IMR-90 (cell line): ENCODE data around the gene LMAN2L. TPM values are rescaled to one million over a fixed set of nuclear protein-coding genes. Genes with fewer than 3 reads are reported as not detected.

ENCODE experiments used
- ATAC-seq: fragments of 200-7000 bp; cut with Tn5 transposase; 2 replicates; pipeline ENCODE4 v1.9.1; 2020; ENCODE audit warnings: low read depth, mild to moderate bottlenecking, moderate library complexity
- BruUV-seq: library from RNA; stranded (reverse); fragments of 400-500 nt; replicated peaks from 2 replicates; lab custom pipeline; 2021; lab: Mats Ljungman, UMichigan
- CTCF ChIA-PET: fragments of 300-600 bp; formaldehyde crosslinking; extraction: SDS; loops from one replicate; lab custom pipeline; 2021; ENCODE audit warnings: antibody characterized with exemption; lab: Yijun Ruan, JAX
- POLR2A ChIA-PET: fragments of 300-600 bp; sonication (Branson Sonifier 250); formaldehyde crosslinking; loops from one replicate; lab custom pipeline; 2022; ENCODE audit warnings: antibody characterized with exemption; ENCODE audit not compliant: unreplicated experiment; lab: Charles Lee
- DNase-seq: peaks from one replicate; pipeline ENCODE4 v3.0.0; 2013
- H2AFZ ChIP-seq: replicated peaks from 2 replicates; pipeline ENCODE3; 2013; ENCODE audit warnings: low read length, mild to moderate bottlenecking; ENCODE audit not compliant: poor library complexity
- H2AK5ac ChIP-seq: 2 replicates; pipeline ENCODE4 v1.6.1; 2013; ENCODE audit warnings: low read depth, low read length, inconsistent platforms
- H2AK9ac ChIP-seq: replicated peaks from 2 replicates; pipeline ENCODE3; 2013; ENCODE audit warnings: mild to moderate bottlenecking, low read depth, low read length, moderate library complexity; ENCODE audit not compliant: poor library complexity
- H2BK120ac ChIP-seq: 2 replicates; pipeline ENCODE4 v1.6.1; 2013; ENCODE audit warnings: low read depth, low read length, inconsistent platforms
- H2BK15ac ChIP-seq: 3 replicates; pipeline ENCODE4 v1.6.1; 2013; ENCODE audit warnings: low read depth, low read length, inconsistent platforms
- H2BK20ac ChIP-seq: 2 replicates; pipeline ENCODE4 v1.6.1; 2013; ENCODE audit warnings: low read depth, mild to moderate bottlenecking, inconsistent platforms, low read length, moderate library complexity
- H2BK5ac ChIP-seq: 2 replicates; pipeline ENCODE4 v1.6.1; 2013; ENCODE audit warnings: mild to moderate bottlenecking, low read depth, low read length, inconsistent platforms; ENCODE audit not compliant: poor library complexity, severe bottlenecking
- H3K14ac ChIP-seq: replicated peaks from 2 replicates; pipeline ENCODE4 v1.6.1; 2013; ENCODE audit warnings: low read depth, low read length, inconsistent platforms
- H3K18ac ChIP-seq: 2 replicates; pipeline ENCODE4 v1.6.1; 2013; ENCODE audit warnings: low read depth, low read length, control low read depth
- H3K23ac ChIP-seq: 2 replicates; pipeline ENCODE4 v1.6.1; 2013; ENCODE audit warnings: low read depth, low read length, inconsistent platforms
- H3K27ac ChIP-seq: 2 replicates; pipeline ENCODE4 v1.5.1; 2013; ENCODE audit warnings: mild to moderate bottlenecking, control low read depth, low read length; ENCODE audit not compliant: insufficient read depth
- H3K27me3 ChIP-seq: 2 replicates; pipeline ENCODE4 v1.6.1; 2013; ENCODE audit warnings: low read length; ENCODE audit not compliant: control insufficient read depth, insufficient read depth
- H3K36me3 ChIP-seq: 2 replicates; pipeline ENCODE4 v1.6.1; 2013; ENCODE audit warnings: low read length, mixed read lengths; ENCODE audit not compliant: control insufficient read depth, insufficient read depth
- H3K4ac ChIP-seq: 2 replicates; pipeline ENCODE4 v1.6.1; 2013; ENCODE audit warnings: low read depth, low read length, inconsistent platforms
- H3K4me1 ChIP-seq: 2 replicates; pipeline ENCODE4 v1.6.1; 2013; ENCODE audit warnings: low read length, mixed read lengths; ENCODE audit not compliant: control insufficient read depth, insufficient read depth
- H3K4me2 ChIP-seq: 2 replicates; pipeline ENCODE4 v1.6.1; 2013; ENCODE audit warnings: low read depth, mild to moderate bottlenecking, control low read depth, low read length, moderate library complexity
- H3K4me3 ChIP-seq: 2 replicates; pipeline ENCODE4 v1.5.1; 2013; ENCODE audit warnings: low read depth, mild to moderate bottlenecking, control low read depth, low read length, moderate library complexity; ENCODE audit not compliant: insufficient read depth
- H3K56ac ChIP-seq: 2 replicates; pipeline ENCODE4 v1.6.1; 2013; ENCODE audit warnings: low read length, inconsistent platforms; ENCODE audit not compliant: insufficient read depth; ENCODE audit errors: extremely low read depth
- H3K79me1 ChIP-seq, 2 experiments: 2 replicates each; pipeline ENCODE4 v1.6.1; 2013; ENCODE audit warnings: low read length in 2 of 2, inconsistent platforms in 1 of 2, low read depth in 1 of 2
- H3K9ac ChIP-seq: 2 replicates; pipeline ENCODE4 v1.6.1; 2013; ENCODE audit warnings: low read depth, low read length, control low read depth
- H3K9me1 ChIP-seq: 2 replicates; pipeline ENCODE4 v1.6.1; 2013; ENCODE audit warnings: low read length, inconsistent platforms; ENCODE audit not compliant: insufficient read depth
- H3K9me3 ChIP-seq: 2 replicates; pipeline ENCODE4 v1.6.1; 2013; ENCODE audit warnings: low read length; ENCODE audit not compliant: control insufficient read depth, insufficient read depth
- H4K20me1 ChIP-seq: 2 replicates; pipeline ENCODE4 v1.6.1; 2013; ENCODE audit warnings: low read length, inconsistent platforms; ENCODE audit not compliant: insufficient read depth
- H4K5ac ChIP-seq: 2 replicates; pipeline ENCODE4 v1.6.1; 2013; ENCODE audit warnings: mild to moderate bottlenecking, low read depth, low read length, control low read depth
- H4K8ac ChIP-seq, 2 experiments: 2 replicates each; pipeline ENCODE4 v1.6.1; 2013; ENCODE audit warnings: low read depth in 2 of 2, low read length in 2 of 2, control low read depth in 1 of 2, inconsistent platforms in 1 of 2
- H4K91ac ChIP-seq: 2 replicates; pipeline ENCODE4 v1.6.1; 2013; ENCODE audit warnings: low read depth, low read length, inconsistent platforms; ENCODE audit not compliant: insufficient read depth
- CEBPB ChIP-seq: IDR thresholded peaks from 2 replicates; pipeline ENCODE4 v1.6.1; 2012; ENCODE audit warnings: low read depth, low read length, improper control_type of control experiment
- CHD1 ChIP-seq: IDR thresholded peaks from 2 replicates; pipeline ENCODE4 v1.6.1; 2012; ENCODE audit warnings: low read depth, low read length, improper control_type of control experiment
- FOS ChIP-seq: fragments of 150-350 bp; IDR thresholded peaks from 2 replicates; pipeline ENCODE4 v1.6.1; 2016; ENCODE audit warnings: low read depth, low read length
- MAFK ChIP-seq: IDR thresholded peaks from 2 replicates; pipeline ENCODE4 v1.6.1; 2012; ENCODE audit warnings: low read depth, low read length, improper control_type of control experiment
- MAZ ChIP-seq: IDR thresholded peaks from 2 replicates; pipeline ENCODE4 v1.6.1; 2012; ENCODE audit warnings: low read depth, mild to moderate bottlenecking, low read length, improper control_type of control experiment, moderate library complexity, borderline replicate concordance
- MXI1 ChIP-seq: IDR thresholded peaks from 2 replicates; pipeline ENCODE4 v1.6.1; 2012; ENCODE audit warnings: low read depth, mild to moderate bottlenecking, low read length, moderate library complexity, borderline replicate concordance
- POLR2A ChIP-seq: IDR thresholded peaks from 2 replicates; pipeline ENCODE4 v1.6.1; 2012; ENCODE audit warnings: mild to moderate bottlenecking, low read depth, low read length
- RAD21 ChIP-seq: IDR thresholded peaks from 2 replicates; pipeline ENCODE4 v1.6.1; 2012; ENCODE audit warnings: low read length, improper control_type of control experiment
- RCOR1 ChIP-seq: IDR thresholded peaks from 2 replicates; pipeline ENCODE4 v1.6.1; 2012; ENCODE audit warnings: mild to moderate bottlenecking, low read length, improper control_type of control experiment; ENCODE audit not compliant: insufficient replicate concordance
- SMC3 ChIP-seq: fragments of 150-350 bp; IDR thresholded peaks from 2 replicates; pipeline ENCODE4 v1.6.1; 2016; ENCODE audit warnings: low read depth, mild to moderate bottlenecking, antibody characterized with exemption, low read length, moderate library complexity
- USF2 ChIP-seq: fragments of 150-350 bp; IDR thresholded peaks from 2 replicates; pipeline ENCODE4 v1.6.1; 2017; ENCODE audit warnings: mild to moderate bottlenecking, antibody characterized with exemption, low read length, low read depth
- WGBS, 2 experiments: methylation state at CpG; one replicate each; pipeline versions ENCODE4 v1.1.5 to v1.1.7; 2013; ENCODE audit warnings: missing lambda C conversion rate in 2 of 2; ENCODE audit not compliant: insufficient read length in 1 of 2; ENCODE audit errors: extremely low coverage in 2 of 2; 5-methylcytosine and 5-hydroxymethylcytosine counted together
- dilution Hi-C: fragments of 300-500 bp; cut with HindIII; formaldehyde crosslinking; loops from one replicate; pipeline ENCODE4 v1.14.3; 2018; ENCODE audit warnings: low sequenced_read_pairs; ENCODE audit not compliant: unreplicated experiment
- in situ Hi-C: fragments of 300-500 bp; cut with MboI; formaldehyde crosslinking; loops from 3 replicates; pipeline ENCODE4 v1.14.3; 2019; ENCODE audit warnings: low sequenced_read_pairs, inconsistent platforms, mixed read lengths
- intact Hi-C: fragments of 100-400 bp; cut with micrococcal nuclease; formaldehyde crosslinking; loops from 2 replicates; pipeline ENCODE4 v1.10.0; 2022
- polyA plus RNA-seq, 3 experiments: library from polyadenylated mRNA; depleted of rRNA; stranded (reverse); fragments of >200 nt; gene quantifications; 2 replicates each; pipeline ENCODE4 v1.2.3, GENCODE V29; 2012; ENCODE audit warnings: low replicate concordance in 1 of 3
- total RNA-seq: library from RNA; depleted of rRNA; stranded (reverse); fragments of >200 nt; gene quantifications from 2 replicates; pipeline ENCODE4 v1.2.3, GENCODE V29; 2012
- TF ChIP-seq, protein P1 (sequence below): conservative IDR thresholded peaks from 2 replicates; pipeline ENCODE4 v1.5.1; 2012; ENCODE audit warnings: mild to moderate bottlenecking, low read depth, low read length, improper control_type of control experiment
- TF ChIP-seq, protein P2 (sequence below): fragments of 150-350 bp; IDR thresholded peaks from 2 replicates; pipeline ENCODE4 v1.6.1; 2016; ENCODE audit warnings: low read depth, mild to moderate bottlenecking, low read length, moderate library complexity, borderline replicate concordance

LMAN2L gene
- total and polyA plus RNA-seq, 2 of the 4 experiments (the other 2 are of a cell fraction) = 22.5 to 22.9 TPM

- H2BK5ac ChIP-seq = no peak overlapping the region
- no peak overlapping the region for H3K4ac ChIP-seq
- CTCF ChIA-PET = no interaction called here
- no peak overlapping the region for H3K4me3 ChIP-seq
- ATAC-seq (no peak), DNase-seq (no peak)
- WGBS, 2 experiments = 70% methylated on average over 2 of the region's 6 CpGs; no CpG with 5 or more reads in 1 of the 2 experiments
- intact Hi-C loops (no loop called here), dilution Hi-C loops (no loop called here), in situ Hi-C loops (no loop called here)
- no peak overlapping the region for H4K8ac ChIP-seq
- no peak overlapping the region for H3K4me2 ChIP-seq
- H4K91ac ChIP-seq = no peak overlapping the region
- H4K20me1 ChIP-seq = no peaks in the 10 kb centered on the region
- H3K9me1 ChIP-seq = peaks cover 12% of the 10 kb centered on the region
- no peak overlapping the region for H3K56ac ChIP-seq
- no peak overlapping the region for H2BK120ac ChIP-seq
- no peaks in the 10 kb centered on the region; a peak in 1 of 4 replicates for H3K79me1 ChIP-seq
- POLR2A ChIA-PET = no interaction called here
- H3K36me3 ChIP-seq = peaks cover 18% of the 10 kb centered on the region
- H3K4me1 ChIP-seq = no peaks in the 10 kb centered on the region
- no peak overlapping the region for H3K27ac ChIP-seq
- H4K5ac ChIP-seq = no peak overlapping the region
- no peak overlapping the region for H3K9ac ChIP-seq
- H2AFZ ChIP-seq = no peak overlapping the region
- H3K14ac ChIP-seq = no peak overlapping the region
- TF ChIP-seq FOS = no peak
- no peak for TF ChIP-seq CHD1
- TF ChIP-seq, protein P1, sequence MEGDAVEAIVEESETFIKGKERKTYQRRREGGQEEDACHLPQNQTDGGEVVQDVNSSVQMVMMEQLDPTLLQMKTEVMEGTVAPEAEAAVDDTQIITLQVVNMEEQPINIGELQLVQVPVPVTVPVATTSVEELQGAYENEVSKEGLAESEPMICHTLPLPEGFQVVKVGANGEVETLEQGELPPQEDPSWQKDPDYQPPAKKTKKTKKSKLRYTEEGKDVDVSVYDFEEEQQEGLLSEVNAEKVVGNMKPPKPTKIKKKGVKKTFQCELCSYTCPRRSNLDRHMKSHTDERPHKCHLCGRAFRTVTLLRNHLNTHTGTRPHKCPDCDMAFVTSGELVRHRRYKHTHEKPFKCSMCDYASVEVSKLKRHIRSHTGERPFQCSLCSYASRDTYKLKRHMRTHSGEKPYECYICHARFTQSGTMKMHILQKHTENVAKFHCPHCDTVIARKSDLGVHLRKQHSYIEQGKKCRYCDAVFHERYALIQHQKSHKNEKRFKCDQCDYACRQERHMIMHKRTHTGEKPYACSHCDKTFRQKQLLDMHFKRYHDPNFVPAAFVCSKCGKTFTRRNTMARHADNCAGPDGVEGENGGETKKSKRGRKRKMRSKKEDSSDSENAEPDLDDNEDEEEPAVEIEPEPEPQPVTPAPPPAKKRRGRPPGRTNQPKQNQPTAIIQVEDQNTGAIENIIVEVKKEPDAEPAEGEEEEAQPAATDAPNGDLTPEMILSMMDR = no peak
- TF ChIP-seq MAFK = no peak
- no peak for TF ChIP-seq RCOR1
- TF ChIP-seq POLR2A = no peak
- TF ChIP-seq SMC3 = no peak
- TF ChIP-seq CEBPB = no peak
- TF ChIP-seq USF2 = no peak
- no peak for TF ChIP-seq MXI1
- TF ChIP-seq RAD21 = no peak
- TF ChIP-seq, protein P2, sequence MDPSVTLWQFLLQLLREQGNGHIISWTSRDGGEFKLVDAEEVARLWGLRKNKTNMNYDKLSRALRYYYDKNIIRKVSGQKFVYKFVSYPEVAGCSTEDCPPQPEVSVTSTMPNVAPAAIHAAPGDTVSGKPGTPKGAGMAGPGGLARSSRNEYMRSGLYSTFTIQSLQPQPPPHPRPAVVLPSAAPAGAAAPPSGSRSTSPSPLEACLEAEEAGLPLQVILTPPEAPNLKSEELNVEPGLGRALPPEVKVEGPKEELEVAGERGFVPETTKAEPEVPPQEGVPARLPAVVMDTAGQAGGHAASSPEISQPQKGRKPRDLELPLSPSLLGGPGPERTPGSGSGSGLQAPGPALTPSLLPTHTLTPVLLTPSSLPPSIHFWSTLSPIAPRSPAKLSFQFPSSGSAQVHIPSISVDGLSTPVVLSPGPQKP = no peak
- TF ChIP-seq MAZ = no peak
- H3K9me3 ChIP-seq = no peaks in the 10 kb centered on the region
- H2BK20ac ChIP-seq = no peak overlapping the region
- no peak overlapping the region for H3K18ac ChIP-seq
- no peak overlapping the region for H2AK5ac ChIP-seq
- H3K23ac ChIP-seq = no peak overlapping the region
- no peak overlapping the region for H2AK9ac ChIP-seq
- H3K27me3 ChIP-seq = no peaks in the 10 kb centered on the region
- H2BK15ac ChIP-seq = no peak overlapping the region
- no TSS peak for BruUV-seq
Measured at GRCh38 chr2:96701636-96702035, 38.2 kb downstream of the LMAN2L start.
